Brain microvascular endothelial cell (primary cell): Measurements from ENCODE around the gene CDH26.
"Not testable (repeated sequence)": the region's sequence is repeated elsewhere in the genome, so short reads cannot be mapped to it uniquely, and the experiment has no call there.

Source experiments
- DNase-seq: peaks from one replicate; pipeline ENCODE4 v3.0.0-alpha.2; 2020
- H3K27ac ChIP-seq: fragments of 250-450 bp; sonication (Bioruptor Pico); 2 replicates; pipeline ENCODE4 v1.5.1; 2020; ENCODE audit warnings: mild to moderate bottlenecking, moderate library complexity
- H3K27me3 ChIP-seq: fragments of 250-450 bp; sonication (Bioruptor Pico); replicated peaks from 2 replicates; pipeline ENCODE4 v1.5.1; 2020; ENCODE audit warnings: mild to moderate bottlenecking
- H3K36me3 ChIP-seq: fragments of 250-450 bp; sonication (Bioruptor Pico); replicated peaks from 2 replicates; pipeline ENCODE4 v1.5.1; 2020; ENCODE audit warnings: mild to moderate bottlenecking
- H3K4me3 ChIP-seq: 2 replicates; pipeline ENCODE4 v1.5.1; 2011; ENCODE audit warnings: low read depth, mild to moderate bottlenecking, control low read depth, low read length, moderate library complexity
- in situ Hi-C: cut with HindIII; loops from 2 replicates; pipeline ENCODE4 v1.10.0; 2017; ENCODE audit warnings: low sequenced_read_pairs, low pct_ligation_motif_present
- TF ChIP-seq, protein P1 (sequence below): IDR thresholded peaks from 2 replicates; pipeline ENCODE4 v1.5.1; 2011; ENCODE audit warnings: low read depth, mild to moderate bottlenecking, moderate library complexity, low read length, control low read depth, inconsistent platforms; ENCODE audit errors: missing control alignments

Gene CDH26

DNA sequence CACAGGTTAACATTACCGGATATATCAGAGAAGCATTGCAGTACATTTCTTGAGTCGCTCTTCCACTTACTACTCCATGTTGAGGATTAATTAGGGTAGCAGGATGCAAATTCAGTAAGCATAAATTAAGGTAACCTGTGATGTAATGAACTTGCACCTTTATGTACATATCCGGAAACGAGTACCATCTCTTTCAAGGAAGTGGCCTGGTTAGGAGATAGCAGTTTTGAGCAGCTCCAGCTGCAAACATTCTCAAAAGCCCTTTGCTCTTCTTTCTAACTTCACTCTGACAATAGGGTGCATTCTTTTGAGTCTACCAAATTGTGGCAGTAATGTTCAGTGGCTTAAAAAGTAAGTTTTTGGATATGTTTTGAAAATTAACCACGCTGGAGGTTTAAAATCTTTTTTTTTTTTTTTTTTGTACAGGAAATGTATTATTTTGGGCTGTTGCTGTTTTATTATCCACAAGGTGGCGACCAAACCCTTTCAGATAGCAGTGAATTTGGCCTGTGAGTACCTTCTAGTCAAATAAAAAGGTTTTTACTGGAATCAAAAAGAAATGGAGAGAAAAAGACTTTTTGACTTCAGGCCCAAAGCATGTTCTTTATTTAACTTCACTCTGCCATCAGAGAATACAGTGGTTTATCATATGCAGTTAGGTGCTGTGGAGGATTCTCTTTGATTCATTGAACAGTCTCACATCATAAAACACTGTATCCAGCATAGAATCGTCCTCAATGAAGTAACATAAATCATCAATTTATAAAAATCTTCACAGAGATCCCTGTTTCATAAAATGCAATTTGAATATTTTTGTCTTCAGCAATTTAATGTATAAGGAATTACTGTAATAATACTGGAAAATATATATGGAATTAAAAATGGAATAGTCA is 9.1 kb upstream of the CDH26 start:
- Histone ChIP-seq H3K4me3 (no peak overlapping the region), H3K27ac (no peak overlapping the region), H3K27me3 (no peaks in the 10 kb centered on the region), H3K36me3 (peaks cover 9% of the 10 kb centered on the region)
- DNase-seq, result peak; percentile 45
- TF ChIP-seq, protein P1, sequence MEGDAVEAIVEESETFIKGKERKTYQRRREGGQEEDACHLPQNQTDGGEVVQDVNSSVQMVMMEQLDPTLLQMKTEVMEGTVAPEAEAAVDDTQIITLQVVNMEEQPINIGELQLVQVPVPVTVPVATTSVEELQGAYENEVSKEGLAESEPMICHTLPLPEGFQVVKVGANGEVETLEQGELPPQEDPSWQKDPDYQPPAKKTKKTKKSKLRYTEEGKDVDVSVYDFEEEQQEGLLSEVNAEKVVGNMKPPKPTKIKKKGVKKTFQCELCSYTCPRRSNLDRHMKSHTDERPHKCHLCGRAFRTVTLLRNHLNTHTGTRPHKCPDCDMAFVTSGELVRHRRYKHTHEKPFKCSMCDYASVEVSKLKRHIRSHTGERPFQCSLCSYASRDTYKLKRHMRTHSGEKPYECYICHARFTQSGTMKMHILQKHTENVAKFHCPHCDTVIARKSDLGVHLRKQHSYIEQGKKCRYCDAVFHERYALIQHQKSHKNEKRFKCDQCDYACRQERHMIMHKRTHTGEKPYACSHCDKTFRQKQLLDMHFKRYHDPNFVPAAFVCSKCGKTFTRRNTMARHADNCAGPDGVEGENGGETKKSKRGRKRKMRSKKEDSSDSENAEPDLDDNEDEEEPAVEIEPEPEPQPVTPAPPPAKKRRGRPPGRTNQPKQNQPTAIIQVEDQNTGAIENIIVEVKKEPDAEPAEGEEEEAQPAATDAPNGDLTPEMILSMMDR, result peak; percentile 59
- in situ Hi-C loops, result no loop called here

GRCh38 chr20:59949911-59950310 is 8.3 kb upstream of the CDH26 start:
- DNase-seq, result no peak
- in situ Hi-C loops, result no loop called here
- H3K27ac ChIP-seq, result no peak overlapping the region
- H3K36me3 ChIP-seq, result peaks cover 2% of the 10 kb centered on the region
- H3K27me3 ChIP-seq, result no peaks in the 10 kb centered on the region
- no peak overlapping the region for H3K4me3 ChIP-seq
- TF ChIP-seq, protein P1, result no peak

GRCh38 chr20:59954718-59955117 is 3.5 kb upstream of the CDH26 start:
- no peak for DNase-seq
- no peak overlapping the region for H3K27ac ChIP-seq
- TF ChIP-seq, protein P1, result no peak
- H3K27me3 ChIP-seq, result no peaks in the 10 kb centered on the region
- no peak overlapping the region for H3K4me3 ChIP-seq
- H3K36me3 ChIP-seq, result no peaks in the 10 kb centered on the region
- in situ Hi-C loops, result no loop called here

GRCh38 chr20:59955131-59955796 is 3.0 kb upstream of the CDH26 start:
- no peak for DNase-seq
- Histone ChIP-seq H3K36me3 (no peaks in the 10 kb centered on the region), H3K27me3 (no peaks in the 10 kb centered on the region), H3K27ac (no peak overlapping the region), H3K4me3 (no peak overlapping the region)
- in situ Hi-C loops, result no loop called here
- TF ChIP-seq, protein P1, result peak; percentile 41

- DNase-seq, H3K27ac ChIP-seq, H3K27me3 ChIP-seq, H3K4me3 ChIP-seq, H3K36me3 ChIP-seq, in situ Hi-C loops: not testable (repeated sequence)
These were observed 655 bp upstream of the CDH26 start for GRCh38 chr20:59957568-59957967.

DNA sequence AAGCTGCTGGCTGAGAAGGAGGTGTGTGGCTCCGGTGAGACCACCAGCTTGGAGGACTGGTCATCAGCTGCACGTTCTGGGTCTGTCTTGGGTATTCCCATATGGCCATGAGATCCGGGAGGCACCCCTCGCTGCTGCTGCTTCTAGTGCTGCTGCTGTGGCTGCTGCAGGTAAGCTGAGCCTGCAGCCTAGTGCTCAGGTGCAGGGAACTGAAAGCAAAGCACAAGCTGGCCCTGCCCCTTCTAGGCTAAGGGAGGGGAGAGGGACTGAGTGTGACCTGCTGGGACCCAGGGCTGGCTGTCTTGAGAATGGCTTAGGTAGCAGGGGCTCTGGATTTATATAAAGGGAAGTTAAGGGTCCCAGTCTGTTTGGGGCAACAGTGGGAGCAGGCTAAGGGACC is 403 bp downstream of the CDH26 start:
- H3K36me3 ChIP-seq, result no peaks in the 10 kb centered on the region
- no peak overlapping the region for H3K4me3 ChIP-seq
- in situ Hi-C loops, result no loop called here
- H3K27ac ChIP-seq, result no peak overlapping the region
- no peaks in the 10 kb centered on the region for H3K27me3 ChIP-seq
- no peak for DNase-seq
- TF ChIP-seq, protein P1, result no peak
